DOHH2 (cell line): ENCODE measurements around the gene RGS3.

ENCODE experiments used
- CTCF ChIP-seq: fragments of 200-600 bp; sonication (generic); IDR thresholded peaks from one replicate; pipeline ENCODE4 v1.5.1; 2014; ENCODE audit warnings: antibody characterized with exemption, mild to moderate bottlenecking, low read depth, low read length; ENCODE audit not compliant: poor library complexity, severe bottlenecking
- EZH2phosphoT487 ChIP-seq: fragments of 200-600 bp; sonication (generic); IDR thresholded peaks from 2 replicates; pipeline ENCODE4 v1.6.1; 2017; ENCODE audit warnings: borderline replicate concordance, mild to moderate bottlenecking, antibody characterized with exemption, low read length, moderate library complexity, mixed read lengths

- TF ChIP-seq CTCF (no peak), EZH2phosphoT487 (no peak)
Measured at GRCh38 chr9:113515862-113516261, 52.3 kb downstream of the RGS3 start.
